PC-9 (cell line): Measurements from ENCODE around the gene PITHD1. TPM values are rescaled to one million over a fixed set of nuclear protein-coding genes. Genes with fewer than 3 reads are reported as not detected.
A peak's percentile ranks its signal among the peaks of the same experiment; 100 is the strongest.

Experiments used
- BruUV-seq: library from RNA; stranded (reverse); fragments of 400-500 nt; replicated peaks from 2 replicates; lab custom pipeline; 2021; lab: Mats Ljungman, UMichigan
- CTCF ChIA-PET: fragments of 300-600 bp; sonication (Branson Sonifier 250); formaldehyde crosslinking; loops from one replicate; lab custom pipeline; 2022; ENCODE audit warnings: antibody characterized with exemption; lab: Charles Lee
- POLR2A ChIA-PET: fragments of 300-600 bp; sonication (Branson Sonifier 250); formaldehyde crosslinking; loops from one replicate; lab custom pipeline; 2022; ENCODE audit warnings: antibody characterized with exemption; ENCODE audit not compliant: unreplicated experiment; lab: Charles Lee
- DNase-seq, 2 experiments: peaks; one replicate each; pipeline versions ENCODE4 v3.0.0 to v3.0.0-alpha.2; 2015 to 2022; ENCODE audit warnings: mixed read lengths in 1 of 2
- H2AFZ ChIP-seq: fragments of 200-600 bp; sonication (generic); 2 replicates; pipeline ENCODE4 v1.8.1; 2017; ENCODE audit warnings: antibody characterized with exemption
- H3F3A ChIP-seq: fragments of 200-600 bp; sonication (generic); 2 replicates; pipeline ENCODE4 v1.8.1; 2017; ENCODE audit warnings: antibody characterized with exemption, mild to moderate bottlenecking, low read depth; ENCODE audit not compliant: insufficient read depth
- H3K27ac ChIP-seq: fragments of 200-600 bp; sonication (generic); 2 replicates; pipeline ENCODE4 v1.6.1; 2016; ENCODE audit warnings: mixed run types
- H3K27me3 ChIP-seq: fragments of 200-600 bp; sonication (generic); 2 replicates; pipeline ENCODE4 v1.6.1; 2016; ENCODE audit warnings: low read depth, mixed run types; ENCODE audit not compliant: insufficient read depth
- H3K36me3 ChIP-seq: fragments of 200-600 bp; sonication (generic); 2 replicates; pipeline ENCODE4 v1.6.1; 2016; ENCODE audit warnings: low read depth, mixed run types
- H3K4me1 ChIP-seq: fragments of 200-600 bp; sonication (generic); replicated peaks from 2 replicates; pipeline ENCODE4 v1.6.1; 2016; ENCODE audit warnings: mixed run types; ENCODE audit not compliant: insufficient read depth
- H3K4me2 ChIP-seq: fragments of 200-600 bp; sonication (generic); 2 replicates; pipeline ENCODE4 v1.6.1; 2017; ENCODE audit warnings: mixed run types
- H3K4me3 ChIP-seq: fragments of 200-600 bp; sonication (generic); 2 replicates; pipeline ENCODE4 v1.6.1; 2016; ENCODE audit warnings: mixed run types
- H3K79me2 ChIP-seq: fragments of 200-600 bp; sonication (generic); 2 replicates; pipeline ENCODE4 v1.6.1; 2017; ENCODE audit warnings: low read depth, mixed run types
- H3K9me2 ChIP-seq: fragments of 200-600 bp; sonication (generic); 2 replicates; pipeline ENCODE4 v1.8.1; 2017; ENCODE audit warnings: mild to moderate bottlenecking; ENCODE audit not compliant: insufficient read depth
- H3K9me3 ChIP-seq: fragments of 200-600 bp; sonication (generic); 2 replicates; pipeline ENCODE4 v1.8.1; 2016; ENCODE audit warnings: low read depth; ENCODE audit not compliant: insufficient read depth
- H4K20me1 ChIP-seq: fragments of 200-600 bp; sonication (generic); 2 replicates; pipeline ENCODE4 v1.8.1; 2017; ENCODE audit not compliant: insufficient read depth
- EZH2 ChIP-seq: fragments of 200-600 bp; sonication (generic); IDR thresholded peaks from 2 replicates; pipeline ENCODE4 v1.8.0; 2017; ENCODE audit warnings: antibody characterized with exemption, low read depth
- intact Hi-C: fragments of 100-400 bp; cut with micrococcal nuclease; formaldehyde crosslinking; loops from one replicate; pipeline ENCODE4 v1.10.0; 2022; ENCODE audit not compliant: unreplicated experiment
- total RNA-seq: library from RNA; stranded (reverse); gene quantifications from 2 replicates; pipeline ENCODE4 v1.2.3, GENCODE V29; 2021
- TF ChIP-seq, protein P1 (sequence below): fragments of 200-600 bp; sonication (generic); conservative IDR thresholded peaks from 2 replicates; pipeline ENCODE4 v1.6.1; 2017; ENCODE audit warnings: mixed run types, antibody characterized with exemption, mild to moderate bottlenecking, moderate library complexity

The PITHD1 gene
- total RNA-seq, 1 experiment from 2014 or later = 38.5 TPM

DNA sequence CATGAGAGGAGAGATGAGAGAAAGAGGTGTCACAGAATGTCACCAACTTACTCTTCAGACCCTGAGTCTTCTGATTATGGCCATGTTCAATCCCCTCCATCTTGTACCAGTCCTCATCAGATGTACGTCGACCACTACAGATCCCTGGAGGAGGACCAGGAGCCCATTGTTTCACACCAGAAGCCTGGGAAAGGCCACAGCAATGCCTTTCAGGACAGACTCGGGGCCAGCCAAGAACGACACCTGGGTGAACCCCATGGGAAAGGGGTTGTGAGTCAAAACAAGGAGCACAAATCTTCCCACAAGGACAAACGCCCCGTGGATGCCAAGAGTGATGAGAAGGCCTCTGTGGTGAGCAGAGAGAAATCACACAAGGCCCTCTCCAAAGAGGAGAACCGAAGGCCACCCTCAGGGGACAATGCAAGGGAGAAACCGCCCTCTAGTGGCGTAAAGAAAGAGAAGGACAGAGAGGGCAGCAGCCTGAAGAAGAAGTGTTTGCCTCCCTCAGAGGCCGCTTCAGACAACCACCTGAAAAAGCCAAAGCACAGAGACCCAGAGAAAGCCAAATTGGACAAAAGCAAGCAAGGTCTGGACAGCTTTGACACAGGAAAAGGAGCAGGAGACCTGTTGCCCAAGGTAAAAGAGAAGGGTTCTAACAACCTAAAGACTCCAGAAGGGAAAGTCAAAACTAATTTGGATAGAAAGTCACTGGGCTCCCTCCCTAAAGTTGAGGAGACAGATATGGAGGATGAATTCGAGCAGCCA, 27.0 kb upstream of the PITHD1 start:
- Histone ChIP-seq H3K27ac (no peak overlapping the region), H4K20me1 (peaks cover 8% of the 10 kb centered on the region), H3K27me3 (no peaks in the 10 kb centered on the region), H3K4me2 (no peak overlapping the region), H3F3A (peaks cover 10% of the 10 kb centered on the region; the same call in 1 of the 2 replicates), H3K9me3 (no peaks in the 10 kb centered on the region), H3K79me2 (peaks cover 32% of the 10 kb centered on the region), H2AFZ (no peak overlapping the region), H3K4me3 (no peak overlapping the region), H3K36me3 (peaks cover 14% of the 10 kb centered on the region; the same call in 1 of the 2 replicates), H3K4me1 (no peaks in the 10 kb centered on the region), H3K9me2 (no peaks in the 10 kb centered on the region)
- ChIA-PET CTCF (no interaction called here), POLR2A (no interaction called here)
- BruUV-seq = no TSS peak
- no peak for TF ChIP-seq EZH2
- TF ChIP-seq, protein P1, sequence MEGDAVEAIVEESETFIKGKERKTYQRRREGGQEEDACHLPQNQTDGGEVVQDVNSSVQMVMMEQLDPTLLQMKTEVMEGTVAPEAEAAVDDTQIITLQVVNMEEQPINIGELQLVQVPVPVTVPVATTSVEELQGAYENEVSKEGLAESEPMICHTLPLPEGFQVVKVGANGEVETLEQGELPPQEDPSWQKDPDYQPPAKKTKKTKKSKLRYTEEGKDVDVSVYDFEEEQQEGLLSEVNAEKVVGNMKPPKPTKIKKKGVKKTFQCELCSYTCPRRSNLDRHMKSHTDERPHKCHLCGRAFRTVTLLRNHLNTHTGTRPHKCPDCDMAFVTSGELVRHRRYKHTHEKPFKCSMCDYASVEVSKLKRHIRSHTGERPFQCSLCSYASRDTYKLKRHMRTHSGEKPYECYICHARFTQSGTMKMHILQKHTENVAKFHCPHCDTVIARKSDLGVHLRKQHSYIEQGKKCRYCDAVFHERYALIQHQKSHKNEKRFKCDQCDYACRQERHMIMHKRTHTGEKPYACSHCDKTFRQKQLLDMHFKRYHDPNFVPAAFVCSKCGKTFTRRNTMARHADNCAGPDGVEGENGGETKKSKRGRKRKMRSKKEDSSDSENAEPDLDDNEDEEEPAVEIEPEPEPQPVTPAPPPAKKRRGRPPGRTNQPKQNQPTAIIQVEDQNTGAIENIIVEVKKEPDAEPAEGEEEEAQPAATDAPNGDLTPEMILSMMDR = peak; percentile 74
- DNase-seq = peak in 1 of 2 experiments; percentile 20
- intact Hi-C loops = loop anchor here (1.0 kb wide), 1 partner anchor 207 kb away; no protein-coding TSS in a partner anchor

DNA sequence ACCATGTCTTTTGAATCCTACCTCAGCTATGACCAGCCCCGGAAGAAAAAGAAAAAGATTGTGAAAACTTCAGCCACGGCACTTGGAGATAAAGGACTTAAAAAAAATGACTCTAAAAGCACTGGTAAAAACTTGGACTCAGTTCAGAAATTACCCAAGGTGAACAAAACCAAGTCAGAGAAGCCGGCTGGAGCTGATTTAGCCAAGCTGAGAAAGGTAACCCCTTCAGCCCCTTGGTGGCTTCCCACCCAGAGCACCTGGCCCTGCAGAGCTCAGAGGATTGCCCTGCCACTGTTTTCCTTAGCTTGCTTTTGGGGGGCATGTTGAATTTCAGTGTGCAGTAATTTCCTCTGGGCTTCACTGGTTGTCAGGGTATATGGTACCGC, 26.4 kb upstream of the PITHD1 start:
- BruUV-seq = no TSS peak
- H2AFZ ChIP-seq = no peak overlapping the region
- DNase-seq = no peak
- no peak for TF ChIP-seq EZH2
- TF ChIP-seq, protein P1 = no peak
- peaks cover 13% of the 10 kb centered on the region; the same call in 1 of the 2 replicates for H3F3A ChIP-seq
- H3K27me3 ChIP-seq = no peaks in the 10 kb centered on the region
- H3K4me3 ChIP-seq = no peak overlapping the region
- no peaks in the 10 kb centered on the region for H3K9me3 ChIP-seq
- CTCF ChIA-PET = no interaction called here
- H3K79me2 ChIP-seq = peaks cover 27% of the 10 kb centered on the region
- no peaks in the 10 kb centered on the region for H3K9me2 ChIP-seq
- POLR2A ChIA-PET = no interaction called here
- no peak overlapping the region for H3K4me2 ChIP-seq
- peaks cover 14% of the 10 kb centered on the region; the same call in 1 of the 2 replicates for H3K36me3 ChIP-seq
- H3K27ac ChIP-seq = no peak overlapping the region
- intact Hi-C loops = loop anchor here (1.0 kb wide), 1 partner anchor 208 kb away; no protein-coding TSS in a partner anchor
- H3K4me1 ChIP-seq = no peaks in the 10 kb centered on the region
- peaks cover 3% of the 10 kb centered on the region for H4K20me1 ChIP-seq

DNA sequence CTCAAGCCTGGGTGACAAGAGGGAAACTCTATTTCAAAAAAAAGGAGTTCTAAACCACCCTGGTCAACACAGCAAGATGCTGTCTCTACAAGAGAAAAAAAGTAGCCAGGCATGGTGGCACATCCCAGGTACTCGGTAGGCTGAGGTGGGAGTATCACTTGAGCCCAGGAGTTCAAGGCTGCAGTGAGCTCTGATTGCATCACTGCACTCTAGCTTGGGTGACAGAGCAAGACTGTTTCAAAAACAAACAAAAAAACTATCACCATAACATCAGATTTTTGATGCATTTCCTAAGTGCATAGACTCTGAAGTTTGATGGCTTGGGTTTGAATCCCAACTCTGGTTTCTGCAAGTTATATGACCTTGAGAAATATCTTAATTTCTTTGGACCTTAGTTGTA, 25.3 kb upstream of the PITHD1 start:
- CTCF ChIA-PET = no interaction called here
- intact Hi-C loops = no loop called here

More for the DNA sequence above, 25.3 kb upstream of the PITHD1 start:
- TF ChIP-seq EZH2 = no peak
- TF ChIP-seq, protein P1 = no peak
- no TSS peak for BruUV-seq
- Histone ChIP-seq H3K4me3 (no peak overlapping the region), H3K27ac (no peak overlapping the region), H3K4me2 (no peak overlapping the region), H3K9me3 (no peaks in the 10 kb centered on the region), H3K36me3 (peaks cover 14% of the 10 kb centered on the region; the same call in 1 of the 2 replicates), H3K79me2 (peaks cover 16% of the 10 kb centered on the region), H2AFZ (no peak overlapping the region), H3K4me1 (no peaks in the 10 kb centered on the region), H3F3A (peaks cover 13% of the 10 kb centered on the region; the same call in 1 of the 2 replicates), H3K27me3 (no peaks in the 10 kb centered on the region), H3K9me2 (no peaks in the 10 kb centered on the region), H4K20me1 (peaks cover 3% of the 10 kb centered on the region; the same call in 1 of the 2 replicates)
- POLR2A ChIA-PET = no interaction called here
- DNase-seq = no peak
